GM12878 (cell line): Measurements from ENCODE around the gene SLC22A6. TPM values are rescaled to one million over a fixed set of nuclear protein-coding genes. Genes with fewer than 3 reads are reported as not detected.

ENCODE experiments used
- ATAC-seq: fragments of 200-7000 bp; cut with Tn5 transposase; 3 replicates; pipeline ENCODE4 v1.9.1; 2020; ENCODE audit warnings: mild to moderate bottlenecking, moderate library complexity
- BruUV-seq: library from RNA; stranded (reverse); fragments of 400-500 nt; replicated peaks from 2 replicates; lab custom pipeline; 2021; lab: Mats Ljungman, UMichigan
- CTCF ChIA-PET: fragments of 300-600 bp; sonication (Branson Sonifier 250); formaldehyde crosslinking; extraction: SDS; loops from one replicate; lab custom pipeline; 2021; ENCODE audit warnings: inconsistent platforms; lab: Yijun Ruan, JAX
- POLR2A ChIA-PET: fragments of 350-600 bp; formaldehyde crosslinking; extraction: SDS; loops from one replicate; lab custom pipeline; 2021; ENCODE audit warnings: inconsistent platforms; lab: Charles Lee
- RAD21 ChIA-PET: fragments of 300-600 bp; sonication (Branson Sonifier 250); formaldehyde crosslinking; loops from one replicate; lab custom pipeline; 2023; ENCODE audit warnings: antibody characterized with exemption; ENCODE audit not compliant: unreplicated experiment; lab: Charles Lee
- SMC1A ChIA-PET: fragments of 300-600 bp; sonication (Branson Sonifier 250); formaldehyde crosslinking; loops from one replicate; lab custom pipeline; 2023; ENCODE audit not compliant: unreplicated experiment, uncharacterized antibody; lab: Charles Lee
- DNase-seq: peaks from one replicate; pipeline ENCODE4 v3.0.0-alpha.2; 2011; ENCODE audit warnings: low read depth, low spot score
- FAIRE-seq: peaks from 3 replicates; lab custom pipeline; 2011; peaks lifted over from hg19 to GRCh38; lab: Jason Lieb, UNC
- H2AFZ ChIP-seq: 2 replicates; pipeline ENCODE4 v1.6.0; 2011; ENCODE audit warnings: low read depth, low read length, control low read depth; ENCODE audit not compliant: control insufficient read depth
- H3K27ac ChIP-seq: 2 replicates; pipeline ENCODE4 v1.5.1; 2011; ENCODE audit warnings: control low read depth; ENCODE audit not compliant: control insufficient read depth, insufficient read depth
- H3K27me3 ChIP-seq, 2 experiments: replicated peaks in 1 of 2; 2 replicates each; pipeline versions ENCODE4 v1.6.0 to v1.6.1; 2011; ENCODE audit warnings: low read length in 1 of 2; ENCODE audit not compliant: control insufficient read depth in 2 of 2, insufficient read depth in 2 of 2
- H3K36me3 ChIP-seq, 2 experiments: 2 replicates each; pipeline ENCODE4 v1.5.1; 2011; ENCODE audit warnings: low read length in 1 of 2; ENCODE audit not compliant: control insufficient read depth in 2 of 2, insufficient read depth in 2 of 2
- H3K4me1 ChIP-seq: 2 replicates; pipeline ENCODE4 v1.6.1; 2011; ENCODE audit warnings: mild to moderate bottlenecking, low read length, moderate library complexity, mixed read lengths; ENCODE audit not compliant: control insufficient read depth, insufficient read depth
- H3K4me2 ChIP-seq: 2 replicates; pipeline ENCODE4 v1.6.0; 2011; ENCODE audit warnings: control low read depth; ENCODE audit not compliant: control insufficient read depth, insufficient read depth
- H3K4me3 ChIP-seq: fragments of 200-600 bp; sonication (generic); 2 replicates; pipeline ENCODE4 v1.5.1; 2016
- H3K79me2 ChIP-seq: 2 replicates; pipeline ENCODE4 v1.6.0; 2011; ENCODE audit warnings: low read length; ENCODE audit not compliant: control insufficient read depth, insufficient read depth
- H3K9ac ChIP-seq: 2 replicates; pipeline ENCODE4 v1.8.0; 2011; ENCODE audit warnings: low read length, control low read depth, mixed read lengths; ENCODE audit not compliant: control insufficient read depth, insufficient read depth
- H3K9me3 ChIP-seq: replicated peaks from 3 replicates; pipeline ENCODE4 v1.5.1; 2011; ENCODE audit warnings: mild to moderate bottlenecking, low read length; ENCODE audit not compliant: control insufficient read depth, insufficient read depth
- H4K20me1 ChIP-seq: 2 replicates; pipeline ENCODE4 v1.6.0; 2011; ENCODE audit not compliant: control insufficient read depth, insufficient read depth
- ATF7 ChIP-seq: fragments of 450-650 bp; IDR thresholded peaks from 2 replicates; pipeline ENCODE4 v1.6.1; 2016; ENCODE audit warnings: low read depth, mild to moderate bottlenecking
- BCL11A ChIP-seq: IDR thresholded peaks from 2 replicates; pipeline ENCODE4 v1.6.1; 2011; ENCODE audit warnings: low read depth, low read length
- CREM ChIP-seq: IDR thresholded peaks from 2 replicates; pipeline ENCODE4 v1.6.1; 2014; ENCODE audit warnings: antibody characterized with exemption, low read depth
- JUNB ChIP-seq: IDR thresholded peaks from 2 replicates; pipeline ENCODE4 v1.6.1; 2016; ENCODE audit warnings: antibody characterized with exemption, mild to moderate bottlenecking
- MEF2B ChIP-seq: fragments of 450-650 bp; IDR thresholded peaks from 2 replicates; pipeline ENCODE4 v1.6.1; 2018; ENCODE audit warnings: mild to moderate bottlenecking, moderate library complexity; ENCODE audit not compliant: partially characterized antibody, poor library complexity, severe bottlenecking
- MLLT1 ChIP-seq: fragments of 450-650 bp; IDR thresholded peaks from 2 replicates; pipeline ENCODE4 v1.6.1; 2016; ENCODE audit warnings: mild to moderate bottlenecking
- MYB ChIP-seq: fragments of 150-350 bp; IDR thresholded peaks from 2 replicates; pipeline ENCODE4 v1.6.1; 2014; ENCODE audit warnings: mild to moderate bottlenecking, low read depth, low read length, borderline replicate concordance
- RUNX3 ChIP-seq: IDR thresholded peaks from 2 replicates; pipeline ENCODE4 v1.6.1; 2012; ENCODE audit warnings: low read length, inconsistent platforms
- SPI1 ChIP-seq: IDR thresholded peaks from 2 replicates; pipeline ENCODE4 v1.6.1; 2011; ENCODE audit warnings: low read depth, mild to moderate bottlenecking, low read length, moderate library complexity, borderline replicate concordance; ENCODE audit not compliant: insufficient read depth
- TCF7 ChIP-seq: IDR thresholded peaks from 2 replicates; pipeline ENCODE4 v1.6.1; 2014; ENCODE audit warnings: antibody characterized with exemption, borderline replicate concordance
- WGBS: methylation state at CpG from one replicate; pipeline ENCODE4 v1.1.6; 2016; ENCODE audit warnings: low lambda C conversion rate; ENCODE audit not compliant: insufficient replicate concordance, insufficient coverage; ENCODE audit errors: missing lambda C conversion rate; 5-methylcytosine and 5-hydroxymethylcytosine counted together
- in situ Hi-C: fragments of 300-500 bp; cut with MboI; formaldehyde crosslinking; loops from 9 replicates; pipeline ENCODE4 v1.14.3; 2018; ENCODE audit warnings: mixed read lengths
- intact Hi-C: fragments of 100-400 bp; cut with micrococcal nuclease; formaldehyde crosslinking; loops from one replicate; pipeline ENCODE4 v1.14.2; 2022; ENCODE audit not compliant: unreplicated experiment
- polyA plus RNA-seq, 11 experiments: library from polyadenylated mRNA; depleted of rRNA in 4 of 11; unstranded in 6 of 11; stranded (reverse) in 5 of 11; fragments of >200 nt; fragmentation: Nextera tagmentation in 4 of 11; fragmentation: Illumina TruSeq in 1 of 11; extraction: Ambion mirVana in 4 of 11; extraction: Trizol in 1 of 11; gene quantifications; 1 replicate in 1 of 11; 2 replicates in 10 of 11; pipeline versions ENCODE4 v1.2.1 to v1.2.3, GENCODE V29; 2011 to 2016; ENCODE audit warnings: inconsistent platforms in 2 of 11, missing spikeins in 2 of 11, low read depth in 1 of 11
- total RNA-seq, 4 experiments: library from RNA; depleted of rRNA in 3 of 4; stranded (reverse); fragments of >200 nt in 3 of 4; fragmentation: Illumina TruSeq in 1 of 4; extraction: Trizol in 1 of 4; gene quantifications; 2 replicates each; pipeline versions ENCODE4 v1.2.1 to v1.2.3, GENCODE V29; 2013 to 2021
- TF ChIP-seq, protein P1 (sequence below): fragments of 450-650 bp; IDR thresholded peaks from 2 replicates; pipeline ENCODE4 v1.6.1; 2014; ENCODE audit warnings: mild to moderate bottlenecking

SLC22A6 gene
- total and polyA plus RNA-seq, 10 of the 15 experiments (the other 5 are each of a cell fraction or from before 2014, with no cell fraction given): not detected

DNA sequence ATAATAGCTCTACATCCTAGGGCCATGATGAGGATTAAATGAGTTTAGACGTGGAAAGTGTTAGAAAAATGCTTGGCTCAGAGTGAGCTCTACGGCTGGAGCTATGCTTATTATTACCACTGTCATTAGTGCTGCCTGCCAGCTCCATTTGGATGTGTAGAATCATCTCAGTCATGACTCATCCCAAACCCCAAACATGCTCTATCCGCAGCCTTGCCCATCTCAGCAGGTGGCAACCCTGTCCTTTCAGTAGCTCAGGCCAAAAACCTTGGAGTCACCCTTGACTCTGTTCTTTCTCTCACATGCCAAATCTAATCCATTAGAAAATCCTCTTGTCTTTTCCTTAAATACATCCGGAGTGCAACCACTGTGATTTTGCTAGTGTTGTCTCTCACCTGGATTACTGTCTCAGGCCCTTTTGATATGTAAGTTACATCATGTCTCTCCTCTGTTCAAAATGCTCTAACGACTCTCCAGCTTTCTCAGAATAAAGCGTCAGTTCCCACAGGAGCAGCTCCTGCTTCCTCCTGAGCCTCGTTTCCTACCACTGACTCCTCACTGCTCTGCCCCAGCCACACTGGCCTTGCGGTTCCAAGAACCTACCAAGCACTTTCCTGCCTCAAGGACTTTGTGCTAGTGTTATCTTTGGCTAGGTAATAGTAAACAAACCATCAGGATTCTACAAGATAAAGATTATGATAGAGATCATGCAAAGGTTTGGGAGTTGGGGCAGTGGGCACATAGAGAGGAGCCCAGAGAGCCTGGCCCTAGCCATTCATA lies 53.1 kb downstream of the SLC22A6 start:
- ChIA-PET SMC1A (no interaction called here), CTCF (interaction anchor here (0.5 to 1.5 kb wide), 4 partner anchors 10 to 444 kb away, joined by 3 to 4 read pairs (median 4); no protein-coding TSS in a partner anchor), POLR2A (no interaction called here), RAD21 (no interaction called here)
- DNase-seq (no peak), FAIRE-seq (no peak), ATAC-seq (no peak)
- Histone ChIP-seq H3K27ac (no peak overlapping the region), H3K4me3 (no peak overlapping the region), H3K36me3 (no peaks in the 10 kb centered on the region), H3K9ac (no peak overlapping the region), H3K4me1 (no peaks in the 10 kb centered on the region), H3K79me2 (no peaks in the 10 kb centered on the region), H2AFZ (no peak overlapping the region), H4K20me1 (no peaks in the 10 kb centered on the region), H3K4me2 (no peak overlapping the region), H3K27me3 (peaks cover 2 to 3% of the 10 kb centered on the region in 2 experiments; a peak in 3 of 4 replicates), H3K9me3 (no peaks in the 10 kb centered on the region)
- no TSS peak for BruUV-seq
- no peak for TF ChIP-seq RUNX3
- in situ Hi-C loops: no loop called here
- WGBS: 14% methylated on average over 8 of the region's 8 CpGs
- intact Hi-C loops: no loop called here

DNA sequence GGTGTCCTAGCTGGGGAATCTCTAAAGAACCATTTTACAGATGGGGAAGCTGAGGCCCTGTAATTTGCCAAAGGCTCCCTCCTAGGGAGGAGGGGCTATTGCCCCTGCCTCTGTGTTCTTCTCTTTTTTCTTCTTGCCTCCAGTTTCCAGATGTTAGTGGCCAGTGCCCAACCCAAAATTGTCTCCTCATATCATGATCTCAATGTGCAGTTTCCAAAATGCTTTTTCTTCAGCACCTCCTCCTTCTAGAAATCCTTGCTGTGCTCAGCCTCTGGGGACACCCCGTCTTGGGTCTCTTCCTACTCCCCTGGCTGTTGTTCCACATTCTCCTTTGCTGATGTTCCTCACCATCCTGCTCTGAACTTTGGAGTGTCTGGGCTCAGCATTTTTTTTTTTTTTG lies 54.1 kb downstream of the SLC22A6 start:
- Histone ChIP-seq H3K27me3 (peaks cover 10 to 11% of the 10 kb centered on the region in 2 experiments), H3K36me3 (no peaks in the 10 kb centered on the region), H3K4me1 (peaks cover under 1% of the 10 kb centered on the region; the same call in 1 of the 2 replicates), H3K9ac (no peak overlapping the region), H2AFZ (no peak overlapping the region), H4K20me1 (no peaks in the 10 kb centered on the region), H3K4me3 (no peak overlapping the region), H3K79me2 (no peaks in the 10 kb centered on the region), H3K27ac (no peak overlapping the region), H3K4me2 (no peak overlapping the region), H3K9me3 (no peaks in the 10 kb centered on the region)
- SMC1A ChIA-PET: no interaction called here
- 8% methylated on average over 1 of the region's 1 CpG for WGBS
- intact Hi-C loops: no loop called here
- ATAC-seq (no peak), FAIRE-seq (no peak), DNase-seq (no peak)
- TF ChIP-seq CREM (no peak), ATF7 (no peak), JUNB (no peak), BCL11A (no peak), MLLT1 (no peak), MEF2B (no peak), TCF7 (no peak), MYB (no peak), SPI1 (no peak)
- TF ChIP-seq, protein P1, sequence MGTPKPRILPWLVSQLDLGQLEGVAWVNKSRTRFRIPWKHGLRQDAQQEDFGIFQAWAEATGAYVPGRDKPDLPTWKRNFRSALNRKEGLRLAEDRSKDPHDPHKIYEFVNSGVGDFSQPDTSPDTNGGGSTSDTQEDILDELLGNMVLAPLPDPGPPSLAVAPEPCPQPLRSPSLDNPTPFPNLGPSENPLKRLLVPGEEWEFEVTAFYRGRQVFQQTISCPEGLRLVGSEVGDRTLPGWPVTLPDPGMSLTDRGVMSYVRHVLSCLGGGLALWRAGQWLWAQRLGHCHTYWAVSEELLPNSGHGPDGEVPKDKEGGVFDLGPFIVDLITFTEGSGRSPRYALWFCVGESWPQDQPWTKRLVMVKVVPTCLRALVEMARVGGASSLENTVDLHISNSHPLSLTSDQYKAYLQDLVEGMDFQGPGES: no peak
- no TSS peak for BruUV-seq
- CTCF ChIA-PET: interaction anchor here (0.6 to 1.5 kb wide), 5 partner anchors 11 to 443 kb away, joined by 3 to 4 read pairs (median 3); no protein-coding TSS in a partner anchor
- POLR2A ChIA-PET: no interaction called here
- RAD21 ChIA-PET: no interaction called here
- in situ Hi-C loops: no loop called here
